CD4-positive, alpha-beta T cell treated with Interleukin-6 for 4 hours (primary cell): Measurements from ENCODE around the gene SLC4A3.

Experiments used
- DNase-seq: peaks from one replicate; pipeline ENCODE4 v3.0.0-alpha.2; 2020; ENCODE audit warnings: mixed read lengths

SLC4A3 gene

DNA sequence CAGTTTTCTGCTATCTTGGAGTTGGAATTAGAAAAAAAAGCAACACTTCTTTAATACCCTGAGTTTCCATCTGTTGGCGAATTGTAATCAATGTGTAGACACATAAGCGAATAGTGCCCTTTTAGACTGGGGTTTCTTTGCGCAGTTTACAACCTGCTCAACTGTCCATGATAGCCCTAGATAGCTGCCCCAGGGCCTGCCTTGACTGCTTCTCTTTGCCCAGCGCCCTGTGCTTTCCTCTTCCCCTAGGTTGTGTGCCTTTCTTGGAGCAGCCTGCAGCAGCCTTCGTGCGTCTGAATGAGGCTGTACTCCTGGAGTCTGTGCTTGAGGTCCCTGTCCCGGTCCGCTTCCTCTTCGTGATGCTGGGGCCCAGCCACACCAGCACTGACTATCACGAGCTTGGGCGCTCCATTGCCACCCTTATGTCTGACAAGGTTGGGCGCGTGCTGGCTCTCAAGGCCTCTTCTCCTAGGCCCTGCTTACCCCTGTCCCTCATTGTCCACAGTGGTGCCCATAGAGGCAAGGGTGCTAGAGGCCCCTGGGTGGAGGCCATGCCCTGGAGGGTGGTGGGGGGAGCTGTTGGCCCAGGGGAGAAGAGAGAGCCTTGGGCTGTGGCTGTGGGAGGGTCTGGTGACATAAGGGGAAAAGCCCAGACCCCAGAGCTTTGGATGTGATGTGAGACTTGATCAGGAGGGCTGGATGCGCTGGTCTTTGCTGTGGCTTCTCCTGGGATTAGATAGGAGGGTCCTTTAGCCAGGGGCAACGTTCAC, 6.9 kb downstream of the SLC4A3 start:
- no peak for DNase-seq

DNA sequence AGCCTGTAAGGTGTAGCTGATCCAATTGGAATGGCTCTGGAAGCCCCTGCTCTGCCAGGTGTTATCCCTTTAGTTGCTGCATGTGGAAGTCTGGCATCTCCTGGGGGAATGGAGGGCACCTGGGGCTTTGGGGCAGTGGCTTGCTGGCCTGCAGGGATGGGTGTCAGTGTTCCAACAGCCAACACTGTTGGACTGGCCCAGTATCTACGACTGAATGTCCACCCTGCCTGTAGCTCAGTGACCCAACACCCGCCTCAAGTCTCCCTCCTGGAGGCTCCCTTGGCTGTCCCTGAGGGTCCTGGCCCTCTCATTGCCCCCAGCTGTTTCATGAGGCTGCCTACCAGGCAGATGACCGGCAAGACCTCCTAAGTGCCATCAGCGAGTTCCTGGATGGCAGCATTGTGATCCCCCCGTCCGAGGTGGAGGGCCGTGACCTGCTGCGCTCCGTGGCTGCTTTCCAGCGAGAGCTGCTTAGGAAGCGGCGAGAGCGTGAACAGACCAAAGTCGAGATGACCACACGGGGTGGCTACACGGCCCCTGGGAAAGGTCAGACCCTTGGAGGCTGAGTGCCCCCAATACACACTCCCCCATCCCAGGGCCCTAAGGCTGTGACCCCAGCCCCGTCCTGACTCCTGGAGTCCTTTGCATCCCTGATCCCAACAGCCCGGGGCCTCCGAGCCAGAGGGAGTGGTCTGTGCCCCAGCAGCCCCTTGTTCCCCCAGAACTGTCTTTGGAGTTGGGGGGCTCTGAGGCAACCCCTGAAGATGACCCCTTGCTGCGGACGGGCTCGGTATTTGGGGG, 7.7 kb downstream of the SLC4A3 start:
- no peak for DNase-seq

DNA sequence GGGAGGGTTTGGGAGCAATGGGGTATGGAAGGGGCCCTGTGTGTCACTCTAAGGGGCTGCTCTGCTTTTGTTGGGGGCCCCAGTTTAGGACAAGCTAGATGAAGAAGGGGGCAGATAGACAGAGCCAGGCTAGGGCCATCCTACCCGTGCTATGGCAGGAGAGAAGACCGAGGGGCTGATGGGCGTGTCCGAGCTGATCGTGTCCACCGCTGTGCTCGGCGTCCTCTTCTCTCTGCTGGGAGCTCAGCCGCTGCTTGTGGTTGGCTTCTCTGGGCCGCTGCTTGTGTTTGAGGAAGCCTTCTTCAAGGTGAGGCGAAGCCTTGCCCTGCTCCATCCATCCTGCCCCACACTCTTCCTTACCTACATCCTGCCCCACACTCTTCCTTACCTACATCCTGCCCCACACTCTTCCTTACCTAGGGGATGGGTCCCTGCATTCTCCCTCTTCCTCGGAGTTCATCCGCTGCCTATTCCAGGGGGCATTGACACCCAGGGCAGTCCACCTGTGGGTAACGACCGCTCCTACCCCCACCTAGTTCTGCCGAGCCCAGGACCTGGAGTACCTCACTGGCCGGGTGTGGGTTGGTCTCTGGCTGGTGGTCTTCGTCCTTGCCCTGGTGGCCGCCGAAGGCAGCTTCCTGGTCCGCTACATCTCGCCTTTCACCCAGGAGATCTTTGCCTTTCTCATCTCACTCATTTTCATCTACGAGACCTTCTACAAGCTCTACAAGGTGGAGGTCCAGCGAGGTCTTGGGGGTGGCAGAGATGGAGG, 8.9 kb downstream of the SLC4A3 start:
- no peak for DNase-seq

DNA sequence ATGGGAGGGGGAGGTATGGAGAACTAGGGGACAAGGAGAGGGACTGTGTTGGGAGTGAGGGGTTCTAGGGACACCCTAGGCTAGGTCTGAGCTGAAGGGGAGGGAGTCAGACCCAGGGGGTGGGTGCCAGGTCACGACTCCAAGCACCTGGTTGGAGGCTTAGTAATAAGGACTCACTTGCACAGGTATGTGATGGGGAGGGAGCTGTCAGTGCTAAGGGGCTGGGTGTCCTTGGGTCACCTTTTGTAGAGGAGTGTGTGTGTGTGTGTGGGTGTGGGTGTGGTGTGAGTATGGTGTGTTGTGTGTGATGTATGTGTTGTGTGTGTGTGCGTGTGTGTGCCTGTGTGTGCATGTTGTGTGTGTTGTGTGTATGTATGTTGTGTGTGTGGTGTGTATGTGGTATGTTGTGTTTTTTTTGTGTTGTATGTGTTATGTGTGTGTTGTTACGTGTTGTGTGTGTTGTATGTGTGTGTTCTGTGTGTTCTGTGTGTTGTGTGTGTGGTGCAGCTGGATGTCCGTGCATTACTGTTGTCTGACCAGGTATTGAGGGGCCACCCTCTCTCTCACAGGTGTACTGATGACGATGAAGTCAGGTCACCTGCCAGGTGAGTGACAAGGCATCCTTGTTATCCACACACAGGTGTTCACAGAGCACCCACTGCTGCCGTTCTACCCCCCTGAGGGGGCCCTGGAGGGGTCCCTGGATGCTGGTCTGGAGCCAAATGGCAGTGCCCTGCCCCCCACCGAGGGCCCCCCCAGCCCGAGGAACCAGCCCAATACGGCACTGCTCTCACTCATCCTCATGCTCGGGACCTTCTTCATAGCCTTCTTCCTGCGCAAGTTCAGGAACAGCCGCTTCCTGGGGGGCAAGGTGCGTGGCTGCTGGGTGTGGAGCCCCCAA, 9.8 kb downstream of the SLC4A3 start:
- DNase-seq: no peak

DNA sequence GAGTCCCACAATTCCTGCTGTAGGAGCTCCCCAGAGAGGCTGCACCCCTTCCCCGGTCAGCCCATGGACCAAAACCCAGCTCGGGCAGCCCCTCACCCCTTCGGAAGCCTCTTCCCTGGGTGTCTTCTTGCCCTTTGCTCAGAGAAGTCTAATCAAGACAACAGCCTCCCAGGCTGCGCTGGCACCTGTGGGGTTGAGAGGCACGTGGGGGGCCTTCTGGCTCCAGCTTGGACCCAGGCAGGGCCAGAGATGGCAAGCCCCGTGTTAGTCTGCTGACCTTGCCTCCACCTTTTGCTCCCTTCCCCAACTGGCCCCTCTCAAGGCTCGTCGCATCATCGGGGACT, 10.4 kb downstream of the SLC4A3 start:
- no peak for DNase-seq

DNA sequence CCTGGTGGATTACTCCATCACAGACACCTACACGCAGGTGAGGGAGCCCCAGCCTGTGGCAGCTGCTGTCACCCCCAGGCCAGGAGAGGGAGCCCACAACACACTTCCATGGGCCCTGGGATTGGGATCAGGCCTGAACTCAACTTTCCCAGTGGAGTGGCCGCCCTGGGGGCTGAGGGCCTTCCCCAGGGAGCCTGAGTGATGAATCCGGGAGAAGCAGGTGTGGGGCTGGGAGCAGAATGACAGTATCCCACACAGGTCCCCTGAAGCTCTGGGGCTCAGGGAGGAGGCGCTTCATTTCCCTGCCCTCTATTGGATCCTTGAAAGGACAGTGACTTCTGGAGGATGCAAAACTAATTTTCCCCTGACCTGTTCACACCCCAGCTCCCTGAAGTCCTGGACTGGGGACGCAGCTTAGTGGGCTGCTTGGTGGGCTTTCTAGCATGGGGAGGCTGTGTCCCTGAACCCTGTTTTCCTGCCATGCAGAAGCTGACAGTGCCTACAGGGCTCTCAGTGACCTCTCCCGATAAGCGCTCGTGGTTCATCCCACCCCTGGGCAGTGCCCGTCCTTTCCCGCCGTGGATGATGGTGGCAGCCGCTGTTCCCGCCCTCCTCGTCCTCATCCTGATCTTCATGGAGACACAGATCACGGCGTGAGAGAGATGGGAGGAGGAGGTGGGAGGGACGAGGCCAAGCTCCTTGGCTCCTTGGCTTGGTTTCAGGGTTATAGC, 11.0 kb downstream of the SLC4A3 start:
- no peak for DNase-seq

DNA sequence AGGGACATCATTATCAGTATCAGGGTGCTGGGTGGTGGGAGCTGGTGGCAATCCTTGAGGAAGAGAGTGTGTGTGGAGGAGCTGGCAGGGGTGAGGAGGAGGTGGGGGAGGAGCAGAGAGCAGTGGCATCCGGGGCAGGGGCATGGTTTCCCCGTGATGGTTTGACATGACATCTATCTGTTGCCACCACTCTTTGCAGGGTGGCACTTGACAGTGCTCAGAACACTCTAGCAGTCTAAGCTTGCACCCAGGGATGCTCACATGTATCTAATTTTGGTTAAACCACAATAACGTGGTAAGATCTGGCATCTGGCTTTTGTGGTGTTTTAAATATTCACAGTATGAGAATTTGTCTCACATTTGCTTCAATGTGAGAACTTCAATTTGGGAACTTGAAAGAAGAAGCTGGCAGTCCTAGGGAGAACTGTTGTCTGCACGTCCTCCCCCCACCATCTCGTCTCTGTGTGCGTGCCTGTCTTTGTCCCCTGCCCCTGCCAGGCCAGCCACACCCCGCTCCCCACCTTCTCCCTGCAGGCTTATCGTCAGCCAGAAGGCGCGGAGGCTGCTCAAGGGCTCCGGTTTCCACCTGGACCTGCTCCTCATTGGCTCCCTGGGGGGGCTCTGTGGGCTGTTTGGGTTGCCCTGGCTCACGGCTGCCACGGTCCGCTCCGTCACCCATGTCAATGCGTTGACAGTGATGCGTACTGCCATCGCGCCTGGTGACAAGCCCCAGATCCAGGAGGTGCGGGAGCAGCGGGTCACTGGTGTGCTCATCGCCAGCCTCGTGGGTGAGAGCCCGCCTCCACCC, 11.7 kb downstream of the SLC4A3 start:
- no peak for DNase-seq

DNA sequence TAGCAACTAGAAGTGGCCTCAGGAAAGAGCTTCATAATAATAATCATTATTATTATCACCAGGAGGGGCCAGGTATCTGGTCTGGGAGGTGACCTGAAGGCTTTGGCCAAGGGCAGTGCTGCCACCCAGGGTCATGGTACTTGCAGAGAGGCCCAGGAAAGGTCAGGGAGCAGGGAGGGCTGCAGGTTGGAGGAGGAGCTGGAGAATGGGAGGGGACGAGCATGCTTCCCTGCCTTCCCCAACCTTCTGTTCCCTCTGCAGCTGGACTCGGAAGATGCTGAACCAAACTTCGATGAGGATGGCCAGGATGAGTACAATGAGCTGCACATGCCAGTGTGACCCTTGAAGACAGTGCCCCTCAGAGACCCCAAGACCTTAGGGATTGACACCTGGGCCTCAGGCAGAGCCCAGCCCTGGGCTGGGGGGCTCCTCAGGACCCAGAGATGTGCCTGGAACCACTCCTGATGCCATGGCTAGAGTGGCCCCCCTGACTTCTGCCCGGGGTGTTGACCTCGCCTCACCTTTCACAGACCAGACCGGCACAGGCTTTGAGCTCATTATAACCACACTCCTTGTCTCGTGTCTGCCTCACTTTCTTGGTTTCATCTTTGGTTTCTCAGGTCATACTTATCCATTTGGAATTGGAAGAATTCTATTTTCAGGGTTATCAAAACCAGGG, 14.1 kb downstream of the SLC4A3 start:
- DNase-seq: no peak

DNA sequence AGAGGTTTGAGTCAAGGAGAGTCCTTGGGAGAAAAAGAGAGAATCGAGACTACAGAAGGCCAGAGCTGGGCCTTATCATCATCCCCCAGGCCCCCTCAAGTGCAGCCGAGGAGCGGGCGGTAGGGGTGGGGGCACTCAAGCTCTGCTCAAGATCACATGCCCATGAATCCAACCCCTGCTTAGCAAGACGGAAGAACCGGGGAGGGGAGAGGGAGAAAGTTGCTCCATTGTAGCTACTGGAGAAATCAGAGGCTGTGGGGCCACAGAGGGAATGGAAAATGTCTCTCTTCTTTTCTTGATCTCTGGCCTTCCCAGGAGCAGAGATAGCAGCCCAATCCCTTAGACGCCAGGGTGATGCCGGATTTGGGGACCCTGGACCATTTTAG, 14.6 kb downstream of the SLC4A3 start:
- DNase-seq: no peak

DNA sequence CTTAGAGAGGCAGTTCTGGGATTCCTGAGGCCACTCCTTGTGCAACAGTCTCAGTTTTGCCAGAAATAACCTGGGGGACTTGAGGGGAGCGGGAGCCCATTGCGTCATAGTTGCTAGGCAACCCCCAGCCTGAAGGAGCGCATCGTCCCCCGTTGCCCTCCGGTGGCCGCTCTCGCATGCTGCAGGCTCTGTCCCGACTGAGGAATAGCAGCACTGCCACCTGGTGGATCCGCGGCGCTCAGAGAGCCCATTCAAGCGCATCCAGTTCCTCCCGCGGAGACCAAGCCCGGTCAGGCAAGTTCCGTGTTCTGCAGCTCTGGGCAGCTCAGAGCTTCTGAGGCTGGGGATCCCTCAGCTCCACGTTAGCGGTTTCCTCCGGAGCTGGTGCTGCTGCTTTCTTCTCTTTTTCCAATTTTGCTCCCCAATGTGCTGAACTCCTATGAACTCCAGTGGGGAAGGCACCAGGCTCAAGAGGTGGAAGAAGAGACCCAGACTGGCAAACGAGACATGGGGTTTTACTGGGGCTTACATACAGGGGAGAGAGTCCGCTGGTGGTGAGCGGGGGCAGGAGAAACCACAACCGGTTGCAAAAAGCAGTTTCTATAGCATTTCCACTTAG, 15.1 kb downstream of the SLC4A3 start:
- DNase-seq: peak; percentile 87

DNA sequence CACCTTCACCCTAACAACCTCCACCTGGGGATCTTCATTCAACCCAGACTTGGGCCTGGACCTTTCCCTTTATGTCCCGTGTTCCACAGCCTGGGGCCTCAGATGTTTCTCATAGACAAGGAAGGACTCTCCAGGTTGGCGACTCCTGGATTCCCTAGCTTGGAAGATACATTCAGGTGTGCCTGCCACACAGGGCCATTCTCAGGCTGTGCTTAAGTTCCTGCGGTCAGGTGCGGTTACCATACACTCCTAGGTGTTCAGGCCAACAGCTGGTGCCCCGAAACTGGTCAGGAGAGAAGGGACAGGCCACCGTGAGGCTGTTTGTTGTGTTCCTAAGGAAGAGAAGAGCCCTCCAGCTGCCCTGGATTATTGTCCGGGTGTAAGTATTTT, 15.6 kb downstream of the SLC4A3 start:
- DNase-seq: no peak

DNA sequence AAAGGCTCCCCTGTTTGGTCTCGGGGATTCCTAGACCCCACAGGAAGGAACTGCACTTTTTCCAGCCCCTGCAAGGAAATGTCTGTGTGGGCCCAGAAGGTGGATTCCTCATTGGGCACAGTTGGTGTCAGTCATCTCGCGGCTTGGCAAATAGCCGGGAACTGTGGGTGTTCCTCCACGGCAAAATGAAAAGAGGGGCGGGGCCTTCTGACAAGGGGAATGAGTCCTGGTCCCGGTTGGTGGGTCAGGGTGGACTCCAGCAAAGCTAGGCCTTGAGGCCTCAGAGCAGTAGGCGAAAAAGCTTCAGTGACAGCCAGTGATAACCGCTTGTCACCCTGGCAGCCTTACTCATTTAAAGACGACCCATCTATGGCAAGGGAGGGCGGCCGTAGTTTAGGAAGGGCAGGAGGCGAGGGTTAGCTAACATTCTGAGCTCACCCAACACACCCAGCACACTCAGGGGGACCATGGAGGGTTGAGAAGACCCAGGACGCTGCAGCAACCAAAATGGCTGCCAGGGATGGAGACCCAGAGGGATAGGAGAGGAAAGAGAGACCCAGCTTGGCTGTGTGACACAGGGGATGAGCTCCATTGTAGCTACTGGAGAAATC, 16.5 kb downstream of the SLC4A3 start:
- DNase-seq: no peak

DNA sequence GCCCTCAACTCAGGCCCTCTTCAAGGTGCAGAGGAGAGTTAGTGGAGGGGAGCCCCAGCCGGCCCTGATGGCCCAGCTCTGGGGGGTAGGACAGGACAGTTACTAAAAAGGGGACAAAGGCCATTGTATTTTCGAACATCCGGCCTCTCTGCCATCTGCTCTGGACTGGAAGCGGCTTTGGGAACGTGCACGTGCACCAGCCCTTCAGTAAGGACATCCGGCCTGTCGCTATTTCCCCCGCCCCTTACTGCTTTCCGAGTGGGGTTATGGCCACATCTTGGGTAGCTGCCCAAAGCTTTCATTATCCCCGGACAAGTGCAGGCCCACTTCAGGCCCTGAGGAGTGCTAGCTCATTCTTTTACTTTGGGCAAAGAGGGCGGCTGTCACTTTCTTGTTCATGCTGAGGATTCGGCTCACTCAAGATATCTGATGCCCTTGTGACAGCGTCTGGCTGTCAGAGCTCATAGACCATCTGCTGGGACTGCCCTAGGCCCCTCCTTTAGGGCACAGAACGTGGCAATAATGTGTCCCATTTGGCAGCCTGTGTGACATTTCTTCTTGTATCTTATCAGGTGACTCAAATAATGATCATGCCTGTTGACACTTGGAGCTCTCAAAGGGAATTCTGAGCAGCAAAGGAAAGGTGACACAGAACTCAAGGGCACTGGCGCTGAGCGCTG, 17.5 kb downstream of the SLC4A3 start:
- DNase-seq: no peak

DNA sequence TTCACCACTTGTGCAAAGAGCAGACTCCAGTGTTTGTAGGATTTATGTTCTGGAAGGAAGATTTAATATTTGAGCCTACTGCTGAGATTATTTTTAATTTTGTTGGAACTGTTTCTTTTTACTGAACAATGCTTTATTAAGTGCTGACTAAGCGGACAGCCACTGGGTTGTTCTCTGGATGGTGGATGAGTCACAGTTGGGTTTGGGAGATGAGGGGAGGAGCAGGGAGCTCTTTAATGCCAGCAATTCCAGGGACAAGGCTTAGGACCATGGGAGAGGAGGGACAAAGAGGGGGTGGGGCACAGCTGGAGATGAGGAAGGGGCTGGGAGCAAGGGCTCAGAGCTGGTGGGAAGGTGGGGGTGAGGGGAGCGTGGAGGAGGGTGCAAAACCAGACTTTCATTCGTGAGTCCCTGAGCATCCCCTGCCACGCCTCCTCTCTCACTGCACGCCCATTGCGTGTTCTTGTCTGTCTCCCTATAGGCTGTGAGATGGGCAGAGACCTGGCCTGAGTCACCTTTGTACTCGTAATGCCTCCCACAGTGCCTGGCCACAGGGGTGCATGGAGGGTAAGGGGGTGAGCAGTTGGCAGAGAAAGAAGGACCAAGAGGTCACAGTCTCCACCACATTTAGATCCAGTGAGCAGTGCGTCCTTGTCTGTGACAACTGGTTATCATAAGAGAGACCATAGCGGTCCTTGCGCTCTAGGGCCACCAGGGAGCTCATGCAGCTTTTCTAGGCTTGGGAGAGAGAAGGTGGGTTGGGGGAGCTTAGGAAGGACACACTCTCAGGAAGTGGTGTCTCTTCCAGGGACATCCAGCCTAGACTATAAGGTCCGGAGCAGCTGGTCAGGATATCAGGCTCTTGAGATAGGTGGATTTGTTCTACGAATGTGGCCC, 18.4 kb downstream of the SLC4A3 start:
- DNase-seq: no peak

DNA sequence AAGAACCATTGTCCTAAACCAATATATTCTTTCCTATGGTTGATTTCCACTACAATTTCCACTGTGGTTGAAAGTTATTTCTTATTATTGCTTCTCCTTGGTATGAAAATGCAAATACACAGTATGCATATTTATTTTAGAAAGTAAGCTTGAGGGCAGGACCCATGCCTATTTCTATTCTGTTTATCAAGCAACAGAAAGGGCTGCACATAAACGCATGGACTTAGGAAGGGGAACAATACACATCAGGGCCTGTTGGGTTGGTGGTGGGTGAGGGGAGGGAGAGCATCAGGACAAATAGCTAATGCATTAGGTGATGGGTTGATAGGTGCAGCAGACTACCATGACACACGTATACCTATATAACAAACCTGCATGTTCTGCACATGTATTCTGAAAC, 20.7 kb downstream of the SLC4A3 start:
- DNase-seq: no peak

DNA sequence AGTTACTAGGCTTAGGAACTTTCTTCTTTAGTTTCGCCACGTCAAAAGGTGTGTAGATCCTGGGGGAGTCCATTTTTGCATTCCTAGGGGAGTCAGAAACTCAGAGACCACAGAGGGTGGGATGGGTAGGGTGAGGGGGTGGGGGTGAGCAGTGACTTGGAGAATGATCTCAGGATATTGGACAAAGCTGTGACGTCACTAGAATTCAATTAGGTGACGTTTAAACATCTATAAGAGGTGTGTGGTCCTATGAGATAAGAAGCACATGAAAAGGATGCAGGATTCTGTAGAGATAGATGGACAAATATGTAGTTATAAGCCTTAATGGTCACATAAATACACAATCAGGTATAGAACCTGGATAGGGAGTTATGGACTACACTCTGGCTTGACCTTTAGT, 21.5 kb downstream of the SLC4A3 start:
- no peak for DNase-seq

DNA sequence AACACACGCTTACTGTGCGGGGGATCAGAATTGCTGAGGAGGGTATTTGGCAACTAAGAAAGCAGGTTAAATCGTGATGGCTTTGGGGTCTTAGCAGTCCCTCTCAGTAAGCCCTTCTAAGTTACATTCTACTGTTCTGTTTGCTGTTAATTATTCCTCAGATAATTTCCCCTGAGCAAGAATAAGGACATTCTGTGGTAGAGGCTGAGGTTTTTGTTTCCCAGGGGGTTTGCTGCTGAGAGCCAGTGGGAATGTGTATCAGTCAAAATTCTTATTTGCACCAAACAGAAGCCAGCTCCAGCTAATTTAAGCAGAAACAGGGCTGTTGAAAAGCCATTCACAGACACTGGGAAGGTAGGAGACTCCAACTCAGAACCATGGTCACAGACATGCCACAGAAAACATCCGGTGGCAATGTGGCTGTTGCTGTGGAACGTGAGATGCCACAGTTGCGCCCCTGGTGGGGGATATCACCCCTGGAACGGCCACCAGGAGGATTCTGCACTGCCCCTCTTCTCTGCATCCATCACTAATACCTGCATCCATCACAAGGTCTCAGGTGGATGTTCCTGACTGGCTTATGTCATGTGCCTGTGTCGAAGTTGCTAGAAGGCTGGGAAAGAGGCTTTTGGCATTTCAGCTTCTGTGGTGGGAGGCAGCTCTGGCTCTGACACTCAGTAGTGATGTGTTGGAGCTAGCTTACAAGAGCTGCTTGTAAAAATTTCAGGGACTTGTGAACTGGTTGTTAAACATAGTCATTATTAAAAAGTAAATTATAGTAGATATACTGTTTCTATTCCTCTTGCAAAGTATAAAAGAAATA, 23.2 kb downstream of the SLC4A3 start:
- no peak for DNase-seq
